ENCODE data around the gene LYPD1.

LYPD1 gene

DNA sequence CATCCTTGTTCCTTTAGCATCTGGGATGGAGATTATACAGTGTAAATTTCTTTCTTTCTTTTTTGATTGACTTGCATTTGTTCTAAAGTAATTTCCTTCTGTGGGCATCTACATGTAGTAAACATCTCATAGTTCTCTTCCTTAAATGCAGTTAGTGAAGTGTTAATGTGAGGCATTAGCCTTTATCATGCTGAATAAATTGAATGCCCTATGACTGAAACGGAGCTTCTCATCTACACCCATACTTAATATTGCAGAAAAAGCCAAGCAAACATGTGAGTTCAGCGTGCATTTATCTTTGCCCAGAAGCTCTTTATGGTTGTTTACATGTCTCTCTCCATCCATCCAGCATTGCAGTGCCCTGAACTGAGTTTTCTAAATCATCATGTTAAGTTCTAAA lies 58.3 kb downstream of the LYPD1 start:
- no peak for TF ChIP-seq TAF1 (IDR thresholded peaks at IDR 0.05; ENCODE audit: borderline replicate concordance, insufficient read depth, low read length)
- TF ChIP-seq POLR2AphosphoS5 (IDR thresholded peaks at IDR 0.05; ENCODE audit: low read depth, low read length): no peak
- no peak for TF ChIP-seq SIN3A (IDR thresholded peaks at IDR 0.05; ENCODE audit: borderline replicate concordance, insufficient read depth, low read length)
- TF ChIP-seq, protein P1, sequence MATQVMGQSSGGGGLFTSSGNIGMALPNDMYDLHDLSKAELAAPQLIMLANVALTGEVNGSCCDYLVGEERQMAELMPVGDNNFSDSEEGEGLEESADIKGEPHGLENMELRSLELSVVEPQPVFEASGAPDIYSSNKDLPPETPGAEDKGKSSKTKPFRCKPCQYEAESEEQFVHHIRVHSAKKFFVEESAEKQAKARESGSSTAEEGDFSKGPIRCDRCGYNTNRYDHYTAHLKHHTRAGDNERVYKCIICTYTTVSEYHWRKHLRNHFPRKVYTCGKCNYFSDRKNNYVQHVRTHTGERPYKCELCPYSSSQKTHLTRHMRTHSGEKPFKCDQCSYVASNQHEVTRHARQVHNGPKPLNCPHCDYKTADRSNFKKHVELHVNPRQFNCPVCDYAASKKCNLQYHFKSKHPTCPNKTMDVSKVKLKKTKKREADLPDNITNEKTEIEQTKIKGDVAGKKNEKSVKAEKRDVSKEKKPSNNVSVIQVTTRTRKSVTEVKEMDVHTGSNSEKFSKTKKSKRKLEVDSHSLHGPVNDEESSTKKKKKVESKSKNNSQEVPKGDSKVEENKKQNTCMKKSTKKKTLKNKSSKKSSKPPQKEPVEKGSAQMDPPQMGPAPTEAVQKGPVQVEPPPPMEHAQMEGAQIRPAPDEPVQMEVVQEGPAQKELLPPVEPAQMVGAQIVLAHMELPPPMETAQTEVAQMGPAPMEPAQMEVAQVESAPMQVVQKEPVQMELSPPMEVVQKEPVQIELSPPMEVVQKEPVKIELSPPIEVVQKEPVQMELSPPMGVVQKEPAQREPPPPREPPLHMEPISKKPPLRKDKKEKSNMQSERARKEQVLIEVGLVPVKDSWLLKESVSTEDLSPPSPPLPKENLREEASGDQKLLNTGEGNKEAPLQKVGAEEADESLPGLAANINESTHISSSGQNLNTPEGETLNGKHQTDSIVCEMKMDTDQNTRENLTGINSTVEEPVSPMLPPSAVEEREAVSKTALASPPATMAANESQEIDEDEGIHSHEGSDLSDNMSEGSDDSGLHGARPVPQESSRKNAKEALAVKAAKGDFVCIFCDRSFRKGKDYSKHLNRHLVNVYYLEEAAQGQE (IDR thresholded peaks at IDR 0.05; ENCODE audit: insufficient read depth in 1 of 2, low read depth in 2 of 2, low read length in 2 of 2): no peak
- TF ChIP-seq FOXP2 (optimal IDR thresholded peaks at IDR 0.05; ENCODE audit: borderline replicate concordance, extremely low read depth, extremely low read length, insufficient read depth): no peak

DNA sequence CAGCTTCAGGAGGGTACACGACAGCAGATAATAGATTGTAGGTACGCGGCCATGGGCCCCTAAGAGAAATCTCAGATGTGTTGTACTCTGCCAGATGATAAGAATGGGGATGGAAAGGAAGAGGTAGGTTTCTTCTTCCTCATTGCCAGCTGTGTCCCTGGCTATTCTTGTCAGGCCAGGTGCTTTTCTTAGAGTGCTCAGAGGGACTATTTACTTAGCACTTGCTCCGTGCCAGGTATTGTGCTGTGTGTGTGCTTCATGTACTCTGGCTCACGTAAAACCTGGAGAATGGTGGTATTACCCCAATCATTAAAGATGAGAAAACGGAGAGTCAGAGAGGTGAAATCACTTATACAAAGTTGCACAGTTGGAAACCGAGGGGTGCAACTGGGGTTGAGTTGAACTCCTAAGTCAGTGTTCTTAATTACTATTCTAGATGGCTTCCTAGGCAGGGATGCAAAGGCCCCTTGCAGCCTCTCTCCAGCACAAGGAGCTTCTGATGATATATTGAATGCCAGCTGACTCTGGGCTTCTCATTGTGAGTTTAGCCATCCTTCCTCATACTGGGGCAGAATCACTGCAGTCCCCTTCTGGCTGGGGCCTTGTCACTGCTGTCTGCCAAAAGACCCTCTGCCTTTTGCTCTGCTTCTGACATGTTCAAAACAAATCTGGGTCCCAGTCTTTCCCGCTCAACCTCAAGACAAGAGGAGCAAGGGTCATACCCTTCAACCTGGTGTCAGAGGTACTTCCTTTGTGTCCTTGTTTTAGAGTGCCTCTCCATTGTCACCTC lies 60.7 kb downstream of the LYPD1 start:
- TF ChIP-seq FOXP2 (optimal IDR thresholded peaks at IDR 0.05; ENCODE audit: borderline replicate concordance, extremely low read depth, extremely low read length, insufficient read depth) (no peak), TAF1 (IDR thresholded peaks at IDR 0.05; ENCODE audit: borderline replicate concordance, insufficient read depth, low read length) (no peak), POLR2AphosphoS5 (IDR thresholded peaks at IDR 0.05; ENCODE audit: low read depth, low read length) (no peak), SIN3A (IDR thresholded peaks at IDR 0.05; ENCODE audit: borderline replicate concordance, insufficient read depth, low read length) (no peak)
- TF ChIP-seq, protein P1 (IDR thresholded peaks at IDR 0.05; ENCODE audit: insufficient read depth in 1 of 2, low read depth in 2 of 2, low read length in 2 of 2): no peak

DNA sequence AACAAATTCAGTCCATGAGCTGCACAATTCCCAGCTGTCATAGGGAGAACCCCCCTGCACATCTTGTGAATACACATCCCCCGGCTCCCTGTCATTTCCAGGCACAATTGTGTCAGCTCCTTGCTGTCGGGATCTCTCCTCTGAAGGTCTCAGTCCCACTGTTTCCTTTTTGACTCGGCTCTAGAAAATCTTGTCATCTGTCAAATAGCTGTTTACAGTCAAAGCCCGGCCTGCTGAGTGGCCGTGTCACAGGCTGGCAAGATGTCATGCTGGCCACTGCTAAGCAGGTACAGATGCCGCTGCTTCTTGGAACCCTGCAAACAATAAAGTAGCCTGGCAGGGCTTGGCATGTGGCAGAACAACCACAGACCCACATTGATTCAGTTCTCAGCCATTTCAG lies 61.7 kb downstream of the LYPD1 start:
- TF ChIP-seq SIN3A (IDR thresholded peaks at IDR 0.05; ENCODE audit: borderline replicate concordance, insufficient read depth, low read length) (no peak), TAF1 (IDR thresholded peaks at IDR 0.05; ENCODE audit: borderline replicate concordance, insufficient read depth, low read length) (no peak), FOXP2 (optimal IDR thresholded peaks at IDR 0.05; ENCODE audit: borderline replicate concordance, extremely low read depth, extremely low read length, insufficient read depth) (no peak), POLR2AphosphoS5 (IDR thresholded peaks at IDR 0.05; ENCODE audit: low read depth, low read length) (no peak)
- TF ChIP-seq, protein P1 (IDR thresholded peaks at IDR 0.05; ENCODE audit: insufficient read depth in 1 of 2, low read depth in 2 of 2, low read length in 2 of 2): no peak

DNA sequence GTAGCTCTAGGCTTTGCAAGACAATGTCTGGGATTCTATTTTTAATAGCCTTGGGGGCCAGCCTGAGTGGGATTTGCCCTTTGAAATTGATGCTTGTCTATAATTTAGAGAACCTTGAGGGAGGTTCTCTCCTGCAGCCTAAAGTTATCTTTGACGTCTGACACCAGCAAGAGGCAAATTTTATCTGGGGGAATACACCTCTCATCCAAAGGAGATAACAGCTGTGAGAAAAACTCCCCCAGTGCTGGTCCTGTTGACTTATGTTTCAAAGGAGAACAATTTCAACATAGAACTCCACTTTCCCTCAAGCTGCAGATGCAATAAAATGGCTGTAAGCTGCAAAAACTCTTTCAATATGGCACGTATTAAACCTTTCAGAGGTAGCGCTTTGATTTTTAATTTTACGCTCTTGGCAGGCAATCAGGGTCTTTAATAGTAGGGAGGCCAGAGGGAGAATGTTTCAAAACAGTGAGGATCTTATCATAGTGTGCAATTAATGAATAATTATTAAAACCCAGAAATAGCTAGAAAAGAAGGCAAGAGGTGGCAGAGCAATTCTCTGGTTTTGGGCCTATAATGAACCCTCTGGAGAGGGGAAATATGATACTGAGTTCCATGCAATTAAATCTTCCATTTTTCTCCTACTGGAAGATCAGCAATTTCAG lies 62.4 kb downstream of the LYPD1 start:
- TF ChIP-seq, protein P1 (IDR thresholded peaks at IDR 0.05; ENCODE audit: insufficient read depth in 1 of 2, low read depth in 2 of 2, low read length in 2 of 2): no peak
- TF ChIP-seq FOXP2 (optimal IDR thresholded peaks at IDR 0.05; ENCODE audit: borderline replicate concordance, extremely low read depth, extremely low read length, insufficient read depth) (no peak), SIN3A (IDR thresholded peaks at IDR 0.05; ENCODE audit: borderline replicate concordance, insufficient read depth, low read length) (no peak), TAF1 (IDR thresholded peaks at IDR 0.05; ENCODE audit: borderline replicate concordance, insufficient read depth, low read length) (no peak), POLR2AphosphoS5 (IDR thresholded peaks at IDR 0.05; ENCODE audit: low read depth, low read length) (no peak)

Data from PFSK-1 (cell line).